ENCODE data around the gene BLM. TPM values are rescaled to one million over a fixed set of nuclear protein-coding genes. Genes with fewer than 3 reads are reported as not detected.

The BLM gene
- total and polyA plus RNA-seq, 2 of the 4 experiments (the other 2 are of a cell fraction) = 2.5 to 6.5 TPM

DNA sequence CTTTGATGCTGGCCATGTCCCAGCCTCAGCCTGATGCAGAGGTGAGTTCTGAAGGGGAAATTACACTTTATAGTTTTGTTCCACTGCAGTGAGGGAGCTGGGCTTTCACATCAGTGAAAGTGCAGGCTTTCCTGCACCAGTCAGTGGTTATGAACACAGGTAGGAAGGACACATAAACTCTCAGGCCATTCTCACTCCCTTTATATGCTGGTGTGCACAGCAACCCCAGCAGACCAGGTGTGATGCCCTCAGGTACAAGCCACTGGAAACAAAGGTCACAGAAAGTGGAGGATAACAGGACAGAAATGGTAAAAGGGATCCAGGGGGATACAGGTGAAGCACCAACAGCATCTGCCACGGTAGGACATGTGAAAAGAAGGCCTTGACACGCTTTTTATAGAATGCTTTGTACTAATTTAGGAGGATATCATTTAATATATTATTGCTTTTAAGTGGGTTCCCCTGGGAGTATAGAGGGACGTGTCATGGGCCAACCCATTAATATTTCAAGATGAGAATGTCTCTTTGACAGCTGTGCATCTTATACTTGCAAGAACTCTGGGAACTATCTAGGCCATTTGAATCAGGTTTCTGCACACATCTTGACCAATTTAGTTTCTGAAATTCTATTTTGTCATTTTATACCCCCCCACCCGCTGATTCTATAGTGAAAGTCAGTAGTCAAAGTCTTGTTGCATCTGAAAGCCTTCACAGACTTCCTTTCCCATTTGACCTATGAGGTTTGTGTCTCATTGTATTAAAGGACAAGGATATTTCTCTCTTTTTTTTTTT is 25.0 kb upstream of the BLM start:
- Histone ChIP-seq H4K8ac (ENCODE audit: low read depth in 2 of 2, low read length in 2 of 2) (no peak overlapping the region), H3K9me1 (ENCODE audit: insufficient read depth, low read length) (no peaks in the 10 kb centered on the region), H3K18ac (ENCODE audit: low read depth, low read length) (no peak overlapping the region), H2BK5ac (ENCODE audit: low read depth, low read length, poor library complexity, severe bottlenecking) (no peak overlapping the region), H3K27me3 (ENCODE audit: control insufficient read depth, insufficient read depth, low read length) (no peaks in the 10 kb centered on the region), H3K14ac (replicated peaks; ENCODE audit: low read depth, low read length) (no peak overlapping the region), H2AFZ (replicated peaks; ENCODE audit: low read length, poor library complexity) (no peak overlapping the region), H4K91ac (ENCODE audit: insufficient read depth, low read depth, low read length) (no peak overlapping the region), H4K5ac (ENCODE audit: low read depth, low read length) (no peak overlapping the region), H3K23ac (ENCODE audit: low read depth, low read length) (no peak overlapping the region), H3K9ac (ENCODE audit: low read depth, low read length) (no peak overlapping the region), H3K4me2 (ENCODE audit: low read depth, low read length) (no peak overlapping the region), H2AK9ac (replicated peaks; ENCODE audit: low read depth, low read length, poor library complexity) (no peak overlapping the region), H3K4me3 (ENCODE audit: insufficient read depth, low read depth, low read length) (no peak overlapping the region), H2BK15ac (ENCODE audit: low read depth, low read length) (no peak overlapping the region), H3K4ac (ENCODE audit: low read depth, low read length) (no peak overlapping the region), H2BK120ac (ENCODE audit: low read depth, low read length) (no peak overlapping the region), H2AK5ac (ENCODE audit: low read depth, low read length) (peak overlapping the region; percentile 35; the same call in 1 of the 2 replicates), H3K36me3 (ENCODE audit: control insufficient read depth, insufficient read depth, low read length) (no peaks in the 10 kb centered on the region), H3K9me3 (ENCODE audit: control insufficient read depth, insufficient read depth, low read length) (no peaks in the 10 kb centered on the region), H2BK20ac (ENCODE audit: low read depth, low read length) (no peak overlapping the region), H3K56ac (ENCODE audit: extremely low read depth, insufficient read depth, low read length) (no peak overlapping the region), H4K20me1 (ENCODE audit: insufficient read depth, low read length) (no peaks in the 10 kb centered on the region), H3K79me1 (ENCODE audit: low read depth in 1 of 2, low read length in 2 of 2) (no peaks in the 10 kb centered on the region), H3K27ac (ENCODE audit: insufficient read depth, low read length) (no peak overlapping the region), H3K4me1 (ENCODE audit: control insufficient read depth, insufficient read depth, low read length) (no peaks in the 10 kb centered on the region)
- no peak for DNase-seq
- no TSS peak for BruUV-seq (replicated peaks)
- ChIA-PET POLR2A (ENCODE audit: unreplicated experiment) (no interaction called here), CTCF (interaction anchor here (0.8 kb wide), 1 partner anchor 9 kb away, joined by 5 read pairs; no protein-coding TSS in a partner anchor)
- intact Hi-C loops (cut with micrococcal nuclease) (loop anchor here (5.0 kb wide), 2 partner anchors 195 to 370 kb away; no protein-coding TSS in a partner anchor), dilution Hi-C loops (cut with HindIII; ENCODE audit: low sequenced_read_pairs, unreplicated experiment) (no loop called here), in situ Hi-C loops (cut with MboI; ENCODE audit: low sequenced_read_pairs) (loop anchor here (10.0 kb wide), 1 partner anchor 47 kb away; no protein-coding TSS in a partner anchor)
- no CpG with 5 or more reads among the region's 4 CpGs for WGBS, 2 experiments (ENCODE audit: extremely low coverage in 2 of 2, insufficient read length in 1 of 2)
- no peak for ATAC-seq (ENCODE audit: low read depth)
- TF ChIP-seq RFX5 (IDR thresholded peaks at IDR 0.05; ENCODE audit: low read depth, low read length) (no peak), SMC3 (IDR thresholded peaks at IDR 0.05; ENCODE audit: low read depth, low read length) (no peak), MAFK (IDR thresholded peaks at IDR 0.05; ENCODE audit: low read depth, low read length) (no peak), MXI1 (IDR thresholded peaks at IDR 0.05; ENCODE audit: borderline replicate concordance, low read depth, low read length) (no peak), MAZ (IDR thresholded peaks at IDR 0.05; ENCODE audit: borderline replicate concordance, low read depth, low read length) (no peak), RCOR1 (IDR thresholded peaks at IDR 0.05; ENCODE audit: insufficient replicate concordance, low read length) (no peak), CEBPB (IDR thresholded peaks at IDR 0.05; ENCODE audit: low read depth, low read length) (no peak), BHLHE40 (IDR thresholded peaks at IDR 0.05; ENCODE audit: low read depth, low read length) (no peak), NFE2L2 (IDR thresholded peaks at IDR 0.05; ENCODE audit: low read depth, low read length) (no peak), FOS (IDR thresholded peaks at IDR 0.05; ENCODE audit: low read depth, low read length) (no peak), RAD21 (IDR thresholded peaks at IDR 0.05; ENCODE audit: low read length) (no peak)
- TF ChIP-seq, protein P1, sequence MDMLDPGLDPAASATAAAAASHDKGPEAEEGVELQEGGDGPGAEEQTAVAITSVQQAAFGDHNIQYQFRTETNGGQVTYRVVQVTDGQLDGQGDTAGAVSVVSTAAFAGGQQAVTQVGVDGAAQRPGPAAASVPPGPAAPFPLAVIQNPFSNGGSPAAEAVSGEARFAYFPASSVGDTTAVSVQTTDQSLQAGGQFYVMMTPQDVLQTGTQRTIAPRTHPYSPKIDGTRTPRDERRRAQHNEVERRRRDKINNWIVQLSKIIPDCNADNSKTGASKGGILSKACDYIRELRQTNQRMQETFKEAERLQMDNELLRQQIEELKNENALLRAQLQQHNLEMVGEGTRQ (IDR thresholded peaks at IDR 0.05; ENCODE audit: low read depth, low read length) = no peak
- TF ChIP-seq, protein P2, sequence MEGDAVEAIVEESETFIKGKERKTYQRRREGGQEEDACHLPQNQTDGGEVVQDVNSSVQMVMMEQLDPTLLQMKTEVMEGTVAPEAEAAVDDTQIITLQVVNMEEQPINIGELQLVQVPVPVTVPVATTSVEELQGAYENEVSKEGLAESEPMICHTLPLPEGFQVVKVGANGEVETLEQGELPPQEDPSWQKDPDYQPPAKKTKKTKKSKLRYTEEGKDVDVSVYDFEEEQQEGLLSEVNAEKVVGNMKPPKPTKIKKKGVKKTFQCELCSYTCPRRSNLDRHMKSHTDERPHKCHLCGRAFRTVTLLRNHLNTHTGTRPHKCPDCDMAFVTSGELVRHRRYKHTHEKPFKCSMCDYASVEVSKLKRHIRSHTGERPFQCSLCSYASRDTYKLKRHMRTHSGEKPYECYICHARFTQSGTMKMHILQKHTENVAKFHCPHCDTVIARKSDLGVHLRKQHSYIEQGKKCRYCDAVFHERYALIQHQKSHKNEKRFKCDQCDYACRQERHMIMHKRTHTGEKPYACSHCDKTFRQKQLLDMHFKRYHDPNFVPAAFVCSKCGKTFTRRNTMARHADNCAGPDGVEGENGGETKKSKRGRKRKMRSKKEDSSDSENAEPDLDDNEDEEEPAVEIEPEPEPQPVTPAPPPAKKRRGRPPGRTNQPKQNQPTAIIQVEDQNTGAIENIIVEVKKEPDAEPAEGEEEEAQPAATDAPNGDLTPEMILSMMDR (conservative IDR thresholded peaks at IDR 0.05; ENCODE audit: low read depth, low read length) = no peak
- TF ChIP-seq, protein P3, sequence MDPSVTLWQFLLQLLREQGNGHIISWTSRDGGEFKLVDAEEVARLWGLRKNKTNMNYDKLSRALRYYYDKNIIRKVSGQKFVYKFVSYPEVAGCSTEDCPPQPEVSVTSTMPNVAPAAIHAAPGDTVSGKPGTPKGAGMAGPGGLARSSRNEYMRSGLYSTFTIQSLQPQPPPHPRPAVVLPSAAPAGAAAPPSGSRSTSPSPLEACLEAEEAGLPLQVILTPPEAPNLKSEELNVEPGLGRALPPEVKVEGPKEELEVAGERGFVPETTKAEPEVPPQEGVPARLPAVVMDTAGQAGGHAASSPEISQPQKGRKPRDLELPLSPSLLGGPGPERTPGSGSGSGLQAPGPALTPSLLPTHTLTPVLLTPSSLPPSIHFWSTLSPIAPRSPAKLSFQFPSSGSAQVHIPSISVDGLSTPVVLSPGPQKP (IDR thresholded peaks at IDR 0.05; ENCODE audit: borderline replicate concordance, low read depth, low read length) = no peak
